Ascending aorta (tissue), 2 donors: Measurements from ENCODE around the gene AGBL3. TPM values are rescaled to one million over a fixed set of nuclear protein-coding genes. Genes with fewer than 3 reads are reported as not detected.

Source experiments
- DNase-seq, 2 donors: peaks; one replicate each; pipeline ENCODE4 v3.0.0-alpha.2; 2019; ENCODE audit warnings: low spot score in 2 of 2
- H3K27ac ChIP-seq, 2 donors: fragments of 200-600 bp; sonication (generic); one replicate each; pipeline ENCODE4 v1.5.1; 2016 to 2017; ENCODE audit warnings: mild to moderate bottlenecking in 1 of 2
- H3K27me3 ChIP-seq: fragments of 200-600 bp; sonication (generic); one replicate; pipeline ENCODE4 v1.5.1; 2017
- H3K36me3 ChIP-seq, 2 donors: fragments of 200-600 bp; sonication (generic); one replicate each; pipeline ENCODE4 v1.5.1; 2016
- H3K4me1 ChIP-seq, 2 donors: fragments of 200-600 bp; sonication (generic); one replicate each; pipeline ENCODE4 v1.5.1; 2016 to 2017; ENCODE audit warnings: mild to moderate bottlenecking in 1 of 2
- H3K4me3 ChIP-seq, 2 donors: fragments of 200-600 bp; sonication (generic); one replicate each; pipeline ENCODE4 v1.5.1; 2016 to 2017; ENCODE audit warnings: mild to moderate bottlenecking in 1 of 2
- H3K9me3 ChIP-seq, 2 donors: fragments of 200-600 bp; sonication (generic); one replicate each; pipeline ENCODE4 v1.5.1; 2016
- CTCF ChIP-seq, 3 experiments: fragments of 200-600 bp in 2 of 3; fragments of 450-650 bp in 1 of 3; sonication (generic) in 2 of 3; IDR thresholded peaks; one replicate each; pipeline ENCODE4 v1.5.1; 2016 to 2019; ENCODE audit warnings: antibody characterized with exemption in 3 of 3, mild to moderate bottlenecking in 1 of 3, moderate library complexity in 1 of 3
- intact Hi-C: fragments of 100-400 bp; cut with DNase I; formaldehyde crosslinking; loops from one replicate; pipeline ENCODE4 v1.15.1; 2023
- total RNA-seq: library from RNA; depleted of rRNA; stranded (reverse); fragments of >200 nt; gene quantifications from one replicate; pipeline ENCODE4 v1.1.0, GENCODE V29; 2016

Gene AGBL3
- total RNA-seq, 1 donor from 2014 or later, result 2.8 TPM

GRCh38 chr7:135158874-135159273 lies 172.6 kb downstream of the AGBL3 start:
- Histone ChIP-seq H3K27me3 (no peaks in the 10 kb centered on the region), H3K4me1 (peaks cover 9 to 31% of the 10 kb centered on the region in 2 donors)
- TF ChIP-seq CTCF (IDR thresholded peaks at IDR 0.05), result no peak

GRCh38 chr7:135159359-135160085 lies 173.2 kb downstream of the AGBL3 start:
- intact Hi-C loops, result no loop called here
- no peak for TF ChIP-seq CTCF (IDR thresholded peaks at IDR 0.05)
- peak overlapping the region; percentile 65 to 73 for H3K27ac ChIP-seq
- no peaks in the 10 kb centered on the region for H3K36me3 ChIP-seq
- peaks cover 9 to 31% of the 10 kb centered on the region in 2 donors for H3K4me1 ChIP-seq
- DNase-seq, result no peak
- no peaks in the 10 kb centered on the region for H3K27me3 ChIP-seq
- peaks cover 0 to 20% of the 10 kb centered on the region in 2 donors for H3K9me3 ChIP-seq
- no peak overlapping the region for H3K4me3 ChIP-seq

More at GRCh38 chr7:135158874-135159273, 172.6 kb downstream of the AGBL3 start:
- Histone ChIP-seq H3K27ac (peak overlapping the region; percentile 65 to 73), H3K4me3 (no peak overlapping the region), H3K36me3 (no peaks in the 10 kb centered on the region), H3K9me3 (peaks cover 0 to 20% of the 10 kb centered on the region in 2 donors)
- DNase-seq, result no peak
- intact Hi-C loops, result no loop called here

- no peak for TF ChIP-seq CTCF (IDR thresholded peaks at IDR 0.05)
- H3K9me3 ChIP-seq, result peaks cover 0 to 17% of the 10 kb centered on the region in 2 donors
- H3K27me3 ChIP-seq, result no peaks in the 10 kb centered on the region
- intact Hi-C loops, result no loop called here
- peaks cover 0 to 7% of the 10 kb centered on the region in 2 donors for H3K36me3 ChIP-seq
- H3K4me1 ChIP-seq, result peaks cover 9 to 31% of the 10 kb centered on the region in 2 donors
- no peak for DNase-seq
- peak overlapping the region; percentile 65 to 73 for H3K27ac ChIP-seq
- H3K4me3 ChIP-seq, result no peak overlapping the region
Observed at GRCh38 chr7:135160098-135160857, 174.0 kb downstream of the AGBL3 start.

GRCh38 chr7:135160858-135161653 lies 174.7 kb downstream of the AGBL3 start:
- peaks cover 9 to 31% of the 10 kb centered on the region in 2 donors for H3K4me1 ChIP-seq
- no peak for DNase-seq
- intact Hi-C loops, result no loop called here
- H3K27ac ChIP-seq, result peak overlapping the region; percentile 65 to 73
- no peaks in the 10 kb centered on the region for H3K27me3 ChIP-seq
- no peak overlapping the region for H3K4me3 ChIP-seq
- no peak for TF ChIP-seq CTCF (IDR thresholded peaks at IDR 0.05)
- H3K9me3 ChIP-seq, result peaks cover 0 to 9% of the 10 kb centered on the region in 2 donors
- peaks cover 3 to 15% of the 10 kb centered on the region in 2 donors for H3K36me3 ChIP-seq

GRCh38 chr7:135161669-135162068 lies 175.4 kb downstream of the AGBL3 start:
- H3K27ac ChIP-seq, result peak overlapping the region; percentile 65 to 73
- no peak for DNase-seq
- H3K27me3 ChIP-seq, result no peaks in the 10 kb centered on the region
- peaks cover 9 to 21% of the 10 kb centered on the region in 2 donors for H3K36me3 ChIP-seq
- intact Hi-C loops, result no loop called here
- no peak for TF ChIP-seq CTCF (IDR thresholded peaks at IDR 0.05)
- H3K4me3 ChIP-seq, result no peak overlapping the region
- H3K4me1 ChIP-seq, result peaks cover 9 to 31% of the 10 kb centered on the region in 2 donors
- peaks cover 0 to 3% of the 10 kb centered on the region in 2 donors for H3K9me3 ChIP-seq
